Mesodermal cell (in vitro differentiated cells): ENCODE measurements around the gene PAPSS2.

Experiments used
- H3K27ac ChIP-seq: 2 replicates; pipeline ENCODE4 v1.7.0; 2013; ENCODE audit warnings: mild to moderate bottlenecking, low read depth, low read length, moderate library complexity; ENCODE audit not compliant: severe bottlenecking
- H3K36me3 ChIP-seq: 2 replicates; pipeline ENCODE4 v1.7.1; 2013; ENCODE audit warnings: mild to moderate bottlenecking, low read length, moderate library complexity; ENCODE audit not compliant: control insufficient read depth, insufficient read depth
- H3K4me1 ChIP-seq: one replicate; pipeline ENCODE4 v1.7.1; 2013; ENCODE audit warnings: mild to moderate bottlenecking, low read length; ENCODE audit not compliant: insufficient read depth, control insufficient read depth, poor library complexity, severe bottlenecking
- H3K4me3 ChIP-seq: 2 replicates; pipeline ENCODE4 v1.7.0; 2013; ENCODE audit warnings: low read length, control low read depth, mild to moderate bottlenecking; ENCODE audit not compliant: insufficient read depth, poor library complexity, severe bottlenecking; ENCODE audit errors: extremely low read depth
- H3K9me3 ChIP-seq: 2 replicates; pipeline ENCODE4 v1.7.1; 2013; ENCODE audit warnings: mild to moderate bottlenecking, low read length, moderate library complexity; ENCODE audit not compliant: control insufficient read depth
- whole genome bisulfite sequencing, 2 experiments: methylation state at CpG; one replicate each; pipeline ENCODE4 v1.1.5; 2013; ENCODE audit warnings: missing lambda C conversion rate in 2 of 2; ENCODE audit not compliant: insufficient coverage in 2 of 2; 5-methylcytosine and 5-hydroxymethylcytosine counted together

PAPSS2 gene

GRCh38 chr10:87658321-87658795 lies 1.3 kb upstream of the PAPSS2 start:
- Histone ChIP-seq H3K36me3 (no peaks in the 10 kb centered on the region), H3K4me1 (peaks cover 26% of the 10 kb centered on the region), H3K4me3 (no peak overlapping the region), H3K27ac (no peak overlapping the region), H3K9me3 (no peaks in the 10 kb centered on the region)
- WGBS, 2 experiments, result 85% methylated on average over 2 of the region's 5 CpGs; no CpG with 5 or more reads in 1 of the 2 experiments

- peaks cover 26% of the 10 kb centered on the region for H3K4me1 ChIP-seq
- 75 to 79% methylated on average over 7 to 11 of the region's 15 CpGs for WGBS, 2 experiments
- H3K9me3 ChIP-seq, result no peaks in the 10 kb centered on the region
- no peaks in the 10 kb centered on the region for H3K36me3 ChIP-seq
- H3K4me3 ChIP-seq, result peak overlapping the region; percentile 72
- no peak overlapping the region for H3K27ac ChIP-seq
Measured at GRCh38 chr10:87658858-87659555, 671 bp upstream of the PAPSS2 start.

DNA sequence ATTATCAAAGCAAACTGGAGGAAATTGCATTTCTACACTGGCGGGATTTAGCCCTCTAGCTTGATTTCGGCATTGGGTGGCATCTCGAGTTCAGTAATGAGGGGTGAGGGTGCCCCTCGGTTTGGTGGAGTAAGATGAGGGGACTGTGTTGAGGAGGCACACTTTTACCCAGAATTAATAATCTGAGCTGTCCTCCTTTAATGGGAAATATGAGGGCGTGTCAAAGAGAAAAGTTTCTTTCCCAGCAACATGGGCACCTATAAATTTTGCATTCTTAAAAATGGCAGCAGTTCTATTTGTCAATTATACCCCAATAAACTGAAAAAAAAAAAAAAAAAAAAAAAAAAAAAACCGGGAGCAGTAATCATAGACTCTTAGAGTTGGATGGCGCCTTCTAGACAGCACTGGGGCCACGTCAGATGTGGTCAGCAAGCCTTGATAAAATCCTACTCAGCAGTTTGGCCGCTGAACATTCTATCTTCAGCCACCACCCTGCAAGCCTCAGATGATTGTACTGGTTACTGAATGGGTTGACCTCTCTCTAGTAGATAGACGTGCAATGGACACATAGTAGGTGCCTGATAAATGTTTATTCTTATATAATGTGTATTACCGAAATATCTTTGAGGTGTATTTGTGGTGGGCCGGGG lies 931 bp downstream of the PAPSS2 start:
- peak overlapping the region; percentile 72 for H3K4me3 ChIP-seq
- no peaks in the 10 kb centered on the region for H3K9me3 ChIP-seq
- WGBS, 2 experiments, result 15 to 28% methylated on average over 4 to 5 of the region's 12 CpGs
- H3K27ac ChIP-seq, result no peak overlapping the region
- peaks cover 26% of the 10 kb centered on the region for H3K4me1 ChIP-seq
- no peaks in the 10 kb centered on the region for H3K36me3 ChIP-seq

- H3K36me3 ChIP-seq, result peaks cover 7% of the 10 kb centered on the region
- no peaks in the 10 kb centered on the region for H3K9me3 ChIP-seq
- H3K4me1 ChIP-seq, result peaks cover 20% of the 10 kb centered on the region
- no peak overlapping the region for H3K27ac ChIP-seq
- 96 to 97% methylated on average over 3 to 4 of the region's 6 CpGs for WGBS, 2 experiments
- H3K4me3 ChIP-seq, result no peak overlapping the region
Measured at GRCh38 chr10:87661861-87662785, 2.4 kb downstream of the PAPSS2 start.

GRCh38 chr10:87664276-87664701 lies 4.6 kb downstream of the PAPSS2 start:
- WGBS, 2 experiments, result no CpG with 5 or more reads among the region's 2 CpGs
- no peaks in the 10 kb centered on the region for H3K9me3 ChIP-seq
- H3K27ac ChIP-seq, result no peak overlapping the region
- peaks cover 18% of the 10 kb centered on the region for H3K4me1 ChIP-seq
- no peak overlapping the region for H3K4me3 ChIP-seq
- peaks cover 7% of the 10 kb centered on the region for H3K36me3 ChIP-seq

GRCh38 chr10:87667493-87667892 lies 7.8 kb downstream of the PAPSS2 start:
- no CpG with 5 or more reads among the region's 2 CpGs for WGBS, 2 experiments
- no peak overlapping the region for H3K4me3 ChIP-seq

GRCh38 chr10:87668324-87669074 lies 8.8 kb downstream of the PAPSS2 start:
- Histone ChIP-seq H3K4me3 (no peak overlapping the region), H3K9me3 (no peaks in the 10 kb centered on the region), H3K27ac (no peak overlapping the region), H3K4me1 (no peaks in the 10 kb centered on the region), H3K36me3 (peaks cover 7% of the 10 kb centered on the region)
- 90 to 93% methylated on average over 4 to 5 of the region's 5 CpGs for WGBS, 2 experiments

More at GRCh38 chr10:87667493-87667892, 7.8 kb downstream of the PAPSS2 start:
- Histone ChIP-seq H3K4me1 (peaks cover 5% of the 10 kb centered on the region), H3K9me3 (no peaks in the 10 kb centered on the region), H3K27ac (no peak overlapping the region), H3K36me3 (peaks cover 7% of the 10 kb centered on the region)

DNA sequence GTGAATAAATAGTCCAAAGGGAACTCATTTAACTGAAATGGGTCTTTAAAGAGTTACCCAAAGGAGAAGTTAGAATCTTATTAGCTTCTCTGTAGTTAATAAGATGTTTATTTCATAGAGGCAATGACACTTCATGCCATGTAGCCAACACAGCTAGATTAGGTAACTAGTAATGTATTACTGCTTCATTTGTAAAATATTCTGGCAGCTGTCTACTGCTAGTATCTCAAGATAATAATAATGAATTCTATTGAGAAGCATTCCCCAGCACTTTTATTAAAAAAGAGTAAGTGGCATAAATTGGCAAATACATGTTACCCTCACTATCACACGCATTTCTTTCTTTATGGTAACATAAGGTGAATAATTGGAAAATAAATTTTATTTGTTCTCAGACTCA lies 10.1 kb downstream of the PAPSS2 start:
- no CpG with 5 or more reads among the region's 1 CpG for WGBS, 2 experiments
- Histone ChIP-seq H3K9me3 (no peaks in the 10 kb centered on the region), H3K36me3 (peaks cover 7% of the 10 kb centered on the region)

DNA sequence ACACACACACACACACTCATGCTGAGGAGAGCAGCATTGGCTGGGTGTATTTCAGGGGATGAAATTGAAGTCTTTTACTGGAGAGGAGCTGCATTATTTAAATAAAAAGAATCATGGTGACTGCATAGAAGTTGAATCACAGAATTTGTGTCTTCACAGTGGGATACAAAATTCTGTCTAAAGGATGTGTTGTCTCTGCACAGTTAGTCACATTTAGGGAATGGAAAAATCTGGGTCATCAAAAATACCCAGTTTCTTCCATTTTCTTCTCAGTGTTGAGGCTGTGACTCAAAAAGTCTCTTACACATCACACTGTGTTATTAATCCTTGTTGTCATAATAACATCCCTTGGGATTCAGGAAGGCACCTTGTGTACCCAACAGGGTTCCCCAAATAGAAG lies 10.9 kb downstream of the PAPSS2 start:
- Histone ChIP-seq H3K27ac (no peak overlapping the region), H3K4me1 (no peaks in the 10 kb centered on the region), H3K4me3 (no peak overlapping the region), H3K36me3 (peaks cover 7% of the 10 kb centered on the region), H3K9me3 (no peaks in the 10 kb centered on the region)

More for the DNA sequence above, 10.1 kb downstream of the PAPSS2 start:
- H3K27ac ChIP-seq, result no peak overlapping the region
- no peaks in the 10 kb centered on the region for H3K4me1 ChIP-seq
- H3K4me3 ChIP-seq, result no peak overlapping the region
